22Rv1 (cell line): Measurements from ENCODE around the gene IL1R1.

Experiments used
- CTCF ChIP-seq: fragments of 450-650 bp; IDR thresholded peaks from 2 replicates; pipeline ENCODE4 v1.5.1; 2017; ENCODE audit warnings: mild to moderate bottlenecking
- ZFX ChIP-seq: fragments of 450-650 bp; IDR thresholded peaks from 2 replicates; pipeline ENCODE4 v1.6.1; 2017; ENCODE audit warnings: antibody characterized with exemption, borderline replicate concordance

GRCh38 chr2:102229141-102229769 lies 86.7 kb downstream of the IL1R1 start:
- TF ChIP-seq CTCF (no peak), ZFX (no peak)
